HG03378 (cell line): ENCODE measurements around the gene ITPR2.

Experiments used
- ATAC-seq: cut with Tn5 transposase; IDR thresholded peaks from one replicate; pipeline ENCODE4 v1.9.1; 2021; ENCODE audit warnings: mild to moderate bottlenecking, moderate library complexity; ENCODE audit not compliant: unreplicated experiment

The ITPR2 gene

GRCh38 chr12:26374934-26375680 lies 457.9 kb downstream of the ITPR2 start:
- no peak for ATAC-seq

DNA sequence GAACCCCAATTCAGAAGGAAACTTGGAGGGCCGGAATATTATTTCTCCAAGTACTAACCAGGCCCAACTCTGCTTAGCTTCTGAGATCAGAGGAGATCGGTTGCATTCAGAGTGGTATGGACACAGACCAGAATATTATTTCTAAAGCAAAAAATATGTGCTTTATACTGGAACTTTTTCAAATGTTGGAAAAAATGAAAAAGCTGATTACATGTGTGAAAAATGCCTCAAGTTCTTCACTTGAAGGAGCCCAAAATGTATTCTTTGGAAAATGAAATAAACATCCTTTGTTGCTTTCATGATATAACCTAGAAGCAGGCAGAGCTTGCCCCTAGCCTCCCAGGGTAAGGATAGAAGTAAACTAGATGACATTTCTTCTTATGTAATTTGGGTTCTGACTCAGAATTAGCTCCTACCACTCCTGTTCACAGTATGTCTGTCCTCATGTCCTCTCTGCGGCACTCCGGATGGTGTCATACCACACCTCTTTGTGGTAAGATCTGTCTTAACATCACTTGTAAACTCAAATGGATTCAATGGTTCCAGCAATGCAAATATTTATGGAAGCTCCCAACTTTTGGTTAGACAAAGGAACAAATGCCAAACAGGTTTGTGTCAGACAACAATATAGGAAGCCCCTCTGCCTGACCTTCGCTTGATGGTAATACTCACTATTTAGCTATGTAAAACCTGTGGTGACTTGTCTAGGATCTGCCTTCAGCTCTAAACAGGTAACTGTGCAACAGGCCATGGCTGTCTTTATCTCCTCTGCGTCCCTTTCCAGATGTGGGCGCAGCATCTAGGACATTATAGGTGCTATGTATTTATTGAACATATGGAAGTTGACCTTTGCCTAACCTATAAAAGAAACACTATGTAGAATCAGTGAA lies 459.1 kb downstream of the ITPR2 start:
- no peak for ATAC-seq

- no peak for ATAC-seq
These were observed 460.1 kb downstream of the ITPR2 start for GRCh38 chr12:26372866-26373265.

- ATAC-seq: no peak
These were observed 462.9 kb downstream of the ITPR2 start for GRCh38 chr12:26370098-26370497.

- no peak for ATAC-seq
These were observed 463.4 kb downstream of the ITPR2 start for GRCh38 chr12:26369588-26369987.

GRCh38 chr12:26367991-26368730 lies 464.8 kb downstream of the ITPR2 start:
- no peak for ATAC-seq

DNA sequence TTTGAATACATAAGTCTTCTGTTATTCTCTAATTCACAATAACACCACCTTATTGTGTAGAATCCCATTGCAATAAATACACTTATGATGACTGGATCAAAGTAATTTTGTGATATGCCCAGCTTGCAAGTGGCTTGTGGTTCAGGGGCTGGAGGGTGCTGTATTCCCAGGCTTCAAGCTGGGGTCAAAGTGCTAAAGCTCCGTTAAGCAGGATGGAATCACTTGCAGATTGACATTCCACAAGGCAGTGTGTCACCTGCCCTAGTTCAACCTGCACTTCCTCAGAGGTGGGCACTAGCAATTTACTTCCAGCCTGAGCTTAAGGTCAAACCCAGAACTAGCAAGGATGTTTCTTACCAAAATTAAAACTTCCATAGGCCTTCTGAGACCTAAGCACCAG lies 471.0 kb downstream of the ITPR2 start:
- no peak for ATAC-seq

DNA sequence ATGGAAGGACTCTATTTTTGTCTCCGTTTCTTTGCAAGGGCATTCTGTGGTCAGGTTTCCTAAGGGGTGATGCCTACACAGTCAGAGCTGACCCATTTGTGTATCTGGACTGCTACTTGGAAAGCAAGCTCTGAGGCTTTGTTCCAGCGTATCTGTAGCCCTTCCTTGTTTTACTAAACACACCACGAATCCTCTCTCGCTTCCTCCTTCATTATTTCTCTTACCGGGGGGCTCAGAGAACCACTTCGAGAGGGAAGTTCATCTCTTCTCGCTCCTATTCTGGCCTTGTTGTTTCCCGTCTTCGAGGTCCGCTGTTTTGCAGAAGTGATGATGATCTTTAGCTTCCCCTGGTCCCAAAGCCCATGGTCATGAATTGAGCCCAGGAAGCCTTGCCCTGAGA lies 472.9 kb downstream of the ITPR2 start:
- no peak for ATAC-seq

DNA sequence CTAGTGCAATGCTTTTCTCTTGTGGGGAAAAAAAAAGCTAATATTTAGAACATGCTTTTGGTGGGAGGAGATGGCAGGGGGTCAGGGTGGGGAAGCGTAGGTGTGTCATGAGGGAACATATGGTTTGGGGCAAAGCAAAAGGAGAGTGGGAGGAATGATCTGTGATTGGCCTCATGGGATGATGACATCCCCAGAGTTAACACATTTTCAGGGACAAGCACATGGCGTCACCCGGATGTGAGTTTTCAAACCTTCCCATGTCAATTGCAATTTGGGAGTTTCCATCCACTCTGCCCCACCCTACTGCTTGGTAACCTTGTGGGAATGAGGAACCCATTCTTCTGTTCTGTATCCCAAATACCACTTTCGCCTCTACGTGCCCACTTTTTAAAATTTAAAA lies 473.4 kb downstream of the ITPR2 start:
- ATAC-seq: no peak

GRCh38 chr12:26358651-26359050 lies 474.3 kb downstream of the ITPR2 start:
- ATAC-seq: no peak

- no peak for ATAC-seq
These were observed 485.7 kb downstream of the ITPR2 start for GRCh38 chr12:26347300-26347699.

DNA sequence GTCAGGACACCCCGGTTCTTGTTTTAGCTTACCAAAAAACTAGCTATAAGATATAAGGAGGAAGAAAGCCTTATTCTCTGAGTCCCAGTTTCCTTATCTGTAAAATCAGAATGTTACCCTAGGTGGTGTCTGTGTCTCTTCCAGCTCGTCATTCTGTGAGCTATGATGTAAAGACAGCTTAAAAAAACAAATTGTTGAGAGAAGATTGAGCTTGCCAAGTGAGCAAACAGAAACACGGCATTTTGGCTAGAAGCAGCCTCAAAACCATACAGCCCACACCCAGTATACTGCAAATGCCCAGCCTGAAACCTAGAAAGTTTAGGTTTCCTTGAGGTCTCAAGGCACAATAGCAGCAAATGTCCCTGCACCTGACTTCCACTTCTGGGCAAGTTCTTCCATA lies 486.3 kb downstream of the ITPR2 start:
- ATAC-seq: no peak

DNA sequence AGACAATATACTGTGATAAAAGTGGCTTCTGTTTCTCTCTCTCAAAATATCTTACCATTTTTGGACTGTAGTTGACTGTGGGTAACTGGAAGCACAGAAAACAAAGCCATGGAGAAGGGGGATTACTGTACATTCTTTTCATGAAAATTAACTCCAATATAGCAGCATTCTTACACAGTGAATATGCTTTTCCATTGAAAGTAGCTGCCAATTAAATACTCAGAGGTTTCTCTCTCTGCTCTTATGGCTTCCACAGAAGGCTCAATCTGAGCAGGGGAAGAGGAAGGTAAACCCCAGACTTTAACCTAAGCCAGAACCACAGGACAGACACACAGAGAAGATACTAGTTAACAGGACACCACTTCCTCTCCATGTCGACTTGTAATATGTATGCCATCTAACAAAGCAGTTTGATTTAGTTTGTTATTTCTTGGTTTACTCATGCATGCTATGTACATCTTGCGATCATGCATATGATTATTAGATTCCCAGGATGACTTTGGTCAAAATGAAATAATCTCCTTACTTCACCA lies 487.5 kb downstream of the ITPR2 start:
- no peak for ATAC-seq

DNA sequence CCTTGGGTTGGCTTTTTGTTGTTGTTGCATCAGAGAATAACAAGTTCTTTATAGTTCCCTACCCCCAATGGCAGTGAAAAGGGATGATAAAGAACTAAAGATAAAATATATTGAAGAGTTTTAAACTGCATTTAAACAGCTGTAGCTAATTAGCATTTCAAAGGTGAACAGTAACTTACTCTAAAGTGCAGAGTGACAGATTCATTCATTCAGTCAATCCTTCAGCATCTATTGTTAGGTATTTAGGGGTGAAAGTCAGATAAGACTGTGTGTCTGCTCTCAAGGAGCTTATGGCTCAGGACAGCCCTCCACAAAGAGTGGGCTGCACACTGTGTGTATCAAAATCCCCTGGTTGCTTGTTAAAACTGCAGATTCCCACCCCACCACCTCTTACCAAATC lies 491.5 kb downstream of the ITPR2 start:
- no peak for ATAC-seq

DNA sequence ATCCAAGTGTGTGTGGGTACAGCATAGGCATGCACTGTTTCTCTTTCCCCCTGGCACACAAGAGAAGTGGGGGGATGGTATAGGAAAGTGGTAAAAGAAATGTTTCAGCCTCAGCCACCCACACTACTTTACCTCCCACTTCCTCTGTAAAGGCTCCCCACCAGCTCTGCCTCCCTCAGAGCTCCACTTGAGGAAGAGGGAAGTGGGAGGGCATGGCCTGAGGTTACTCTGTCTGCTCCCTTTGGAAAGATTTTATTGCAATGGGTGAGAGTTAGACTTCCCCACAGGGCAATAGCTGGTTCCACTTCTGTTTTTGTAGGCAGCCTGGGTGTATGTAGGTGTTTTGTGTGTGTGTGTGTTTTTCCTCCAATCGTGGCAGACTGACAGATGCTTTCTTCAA lies 492.3 kb downstream of the ITPR2 start:
- peak; percentile 81 for ATAC-seq

DNA sequence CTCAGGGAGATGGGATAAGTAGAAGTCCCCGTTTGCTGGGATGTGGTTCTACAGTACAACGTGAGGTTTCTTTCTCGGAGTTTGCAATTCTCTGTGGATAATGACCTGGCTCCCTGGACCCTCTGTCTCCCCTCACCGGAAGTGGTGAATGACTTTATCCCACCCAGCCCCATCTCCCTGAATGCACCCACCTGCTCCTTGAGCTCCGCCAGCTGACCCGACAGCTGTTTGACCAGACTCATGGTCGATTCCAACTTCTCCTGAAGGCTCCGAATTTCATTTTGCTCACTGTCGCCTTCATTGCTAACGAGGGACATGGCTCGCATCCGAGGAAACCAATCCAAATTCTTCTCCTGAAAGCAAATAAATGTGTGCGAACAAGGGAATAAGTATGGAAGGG lies 493.0 kb downstream of the ITPR2 start:
- ATAC-seq: no peak

DNA sequence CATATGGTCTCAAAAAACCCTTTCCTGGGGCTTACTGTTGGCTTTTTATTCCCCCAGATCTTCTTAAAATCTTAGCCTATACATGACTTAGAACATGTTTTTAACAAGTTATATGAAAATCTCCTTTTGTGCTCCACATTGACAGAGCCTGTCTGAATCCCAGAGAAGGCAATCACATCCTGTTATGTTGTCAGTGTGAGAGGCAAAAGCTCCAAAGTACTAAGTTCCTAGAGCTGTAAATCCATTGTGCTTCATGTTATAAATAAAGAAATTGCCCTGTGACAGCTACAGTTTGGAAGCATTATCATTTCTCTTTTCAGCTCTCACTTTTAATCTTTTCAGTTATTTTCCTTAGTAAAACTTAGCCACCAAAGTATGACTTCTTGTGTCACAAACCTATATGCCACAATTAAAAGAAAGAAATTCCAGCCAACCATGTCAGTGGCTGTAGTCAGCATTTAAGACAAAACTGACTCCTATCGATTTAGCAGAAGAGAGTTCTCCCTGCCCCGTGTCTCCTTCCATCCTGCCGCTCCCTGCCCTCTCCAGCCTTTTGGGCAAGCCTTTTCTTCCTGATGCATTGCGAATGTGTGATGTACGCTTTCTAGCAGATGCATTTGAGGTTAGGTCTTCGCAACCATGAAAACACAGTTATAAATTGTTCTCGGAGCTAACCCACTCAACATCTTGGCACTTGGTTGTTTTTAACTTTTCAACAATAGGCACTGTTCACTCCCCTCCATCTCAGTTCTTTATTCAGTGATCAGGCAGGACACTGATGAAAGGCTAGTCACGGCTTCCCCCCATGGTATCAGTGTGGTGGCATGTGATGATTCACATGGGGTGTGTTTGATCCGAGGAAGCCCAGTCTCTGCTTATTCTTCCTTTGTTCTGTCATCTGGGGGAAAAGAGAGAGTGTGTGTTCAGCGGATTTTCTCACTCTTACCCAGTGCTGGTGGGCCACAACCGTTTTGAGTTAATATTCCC lies 494.1 kb downstream of the ITPR2 start:
- no peak for ATAC-seq

- ATAC-seq: no peak
These were observed 497.3 kb downstream of the ITPR2 start for GRCh38 chr12:26335651-26336050.

DNA sequence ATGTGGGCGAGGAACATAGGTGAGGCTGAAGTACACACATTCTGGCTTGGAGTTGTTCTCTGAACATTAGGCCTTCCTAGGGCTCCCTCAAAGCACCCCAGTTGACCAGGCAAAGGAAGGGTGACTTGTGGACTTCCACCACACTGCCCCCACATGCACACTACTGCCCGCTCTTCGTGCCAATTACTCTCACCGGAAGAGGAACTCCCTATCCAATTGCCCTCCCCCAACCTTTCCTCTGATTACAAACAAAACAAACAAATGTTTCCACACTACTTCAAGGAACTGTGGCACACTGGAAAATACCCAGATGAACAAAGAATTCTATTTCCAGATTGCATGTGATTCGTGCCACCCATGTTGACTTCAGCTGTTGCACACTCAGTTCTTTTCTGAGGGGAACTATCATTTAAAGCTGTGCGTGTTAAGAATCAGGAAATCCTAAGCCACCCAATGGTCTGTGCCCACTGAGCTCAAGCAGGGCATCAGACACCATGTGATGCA lies 498.3 kb downstream of the ITPR2 start:
- no peak for ATAC-seq

- no peak for ATAC-seq
These were observed 501.0 kb downstream of the ITPR2 start for GRCh38 chr12:26331960-26332359.
